GM18870 (cell line): ENCODE measurements around the gene SIRPB2.

ENCODE experiments used
- ATAC-seq: cut with Tn5 transposase; IDR thresholded peaks from one replicate; pipeline ENCODE4 v1.9.1; 2021; ENCODE audit warnings: moderate library complexity; ENCODE audit not compliant: unreplicated experiment

SIRPB2 gene

GRCh38 chr20:1473246-1474220 lies 17.7 kb downstream of the SIRPB2 start:
- no peak for ATAC-seq

- no peak for ATAC-seq
Observed at GRCh38 chr20:1472556-1473245, 18.5 kb downstream of the SIRPB2 start.

- ATAC-seq: no peak
Observed at GRCh38 chr20:1471242-1471641, 20.0 kb downstream of the SIRPB2 start.

GRCh38 chr20:1469925-1470571 lies 21.2 kb downstream of the SIRPB2 start:
- ATAC-seq: no peak

- no peak for ATAC-seq
Observed at GRCh38 chr20:1469306-1469905, 21.8 kb downstream of the SIRPB2 start.

- ATAC-seq: no peak
Observed at GRCh38 chr20:1468117-1468624, 23.0 kb downstream of the SIRPB2 start.

- ATAC-seq: no peak
Observed at GRCh38 chr20:1467355-1468116, 23.7 kb downstream of the SIRPB2 start.

GRCh38 chr20:1467082-1467354 lies 24.2 kb downstream of the SIRPB2 start:
- ATAC-seq: peak; percentile 3

GRCh38 chr20:1466211-1467081 lies 24.8 kb downstream of the SIRPB2 start, which contains the start of gene NSFL1C:
Gene NSFL1C, minus strand, starts transcription at chr20:1466849. Its CDS starts 25 bp downstream, at chr20:1466824.
- ATAC-seq: peak; percentile 61

- ATAC-seq: no peak
Observed at GRCh38 chr20:1465470-1466210, 25.6 kb downstream of the SIRPB2 start.

- ATAC-seq: no peak
Observed at GRCh38 chr20:1463971-1464570, 27.1 kb downstream of the SIRPB2 start.

GRCh38 chr20:1462834-1463233 lies 28.4 kb downstream of the SIRPB2 start:
- ATAC-seq: no peak

GRCh38 chr20:1462001-1462400 lies 29.2 kb downstream of the SIRPB2 start:
- ATAC-seq: no peak

- ATAC-seq: no peak
Observed at GRCh38 chr20:1460275-1460674, 30.9 kb downstream of the SIRPB2 start.

GRCh38 chr20:1457992-1458391 lies 33.2 kb downstream of the SIRPB2 start:
- ATAC-seq: no peak

GRCh38 chr20:1456300-1456699 lies 34.9 kb downstream of the SIRPB2 start:
- ATAC-seq: no peak

- no peak for ATAC-seq
Observed at GRCh38 chr20:1450926-1451491, 40.2 kb downstream of the SIRPB2 start.

- no peak for ATAC-seq
Observed at GRCh38 chr20:1449370-1449769, 41.9 kb downstream of the SIRPB2 start.
